Measurements from ENCODE around the gene PTPRT.

The PTPRT gene

DNA sequence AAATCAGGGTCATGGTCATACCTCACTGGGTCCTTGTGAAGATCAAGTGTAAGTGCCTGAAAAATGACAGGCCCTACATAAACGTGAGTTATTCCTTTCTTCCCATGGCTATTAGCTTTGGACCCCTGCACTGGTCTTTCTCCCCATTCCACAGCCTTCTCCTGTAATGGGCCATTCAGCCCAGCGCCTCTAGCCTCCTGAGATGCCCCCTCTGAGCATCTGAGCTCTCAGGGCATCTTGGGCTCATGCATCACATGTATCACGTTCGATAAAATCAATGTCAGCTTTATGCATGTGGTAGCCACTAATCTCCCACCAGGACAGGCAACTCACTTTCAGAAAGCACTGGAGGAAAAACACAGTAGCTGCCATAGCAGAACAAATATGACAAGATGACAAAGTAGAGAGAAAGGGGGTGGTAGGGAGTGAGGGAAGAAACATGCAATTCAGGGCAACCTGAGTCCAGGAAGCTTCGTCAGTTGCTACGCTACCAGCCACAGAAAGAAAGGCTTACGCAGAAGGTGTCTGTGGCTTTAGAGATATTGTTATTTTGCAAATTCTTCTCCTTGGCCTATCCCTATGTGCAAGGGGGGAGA is 498.8 kb downstream of the PTPRT start:
- H3K4me1 ChIP-seq (ENCODE audit: insufficient read depth, low read length): no peaks in the 10 kb centered on the region
- H3K27ac ChIP-seq (ENCODE audit: low read length): no peak overlapping the region
- H3K9ac ChIP-seq (ENCODE audit: low read depth, low read length): no peak overlapping the region
- H3K9me3 ChIP-seq (ENCODE audit: insufficient read depth, low read depth, low read length): no peaks in the 10 kb centered on the region
- H3K27me3 ChIP-seq (ENCODE audit: insufficient read depth, low read length): no peaks in the 10 kb centered on the region
- no peak overlapping the region for H3K4me3 ChIP-seq (ENCODE audit: low read length)
- H3K36me3 ChIP-seq (ENCODE audit: insufficient read depth, low read depth, low read length): no peaks in the 10 kb centered on the region

DNA sequence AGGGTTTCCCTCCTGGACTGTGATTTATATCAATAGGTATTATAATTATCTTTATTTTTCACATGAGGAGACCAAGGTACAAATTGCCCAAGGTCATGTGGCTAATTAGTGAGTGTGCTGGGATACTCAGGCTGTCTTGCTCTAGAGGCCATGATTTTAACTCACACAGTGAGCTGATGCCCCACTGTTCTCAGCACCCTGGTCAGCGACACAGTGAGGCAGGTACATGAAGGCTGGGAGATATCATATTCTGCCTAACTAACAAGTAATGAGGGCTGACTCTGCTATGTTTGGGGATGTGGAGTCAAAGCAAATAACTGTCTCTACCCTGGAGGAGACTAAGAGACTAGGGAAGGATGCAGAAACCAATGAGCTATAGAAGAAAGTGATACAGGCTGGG is 501.1 kb downstream of the PTPRT start:
- no peak overlapping the region for H3K4me3 ChIP-seq (ENCODE audit: low read length)
- no peak overlapping the region for H3K9ac ChIP-seq (ENCODE audit: low read depth, low read length)
- no peaks in the 10 kb centered on the region for H3K36me3 ChIP-seq (ENCODE audit: insufficient read depth, low read depth, low read length)
- no peak overlapping the region for H3K27ac ChIP-seq (ENCODE audit: low read length)
- no peaks in the 10 kb centered on the region for H3K4me1 ChIP-seq (ENCODE audit: insufficient read depth, low read length)
- H3K27me3 ChIP-seq (ENCODE audit: insufficient read depth, low read length): no peaks in the 10 kb centered on the region
- no peaks in the 10 kb centered on the region for H3K9me3 ChIP-seq (ENCODE audit: insufficient read depth, low read depth, low read length)

DNA sequence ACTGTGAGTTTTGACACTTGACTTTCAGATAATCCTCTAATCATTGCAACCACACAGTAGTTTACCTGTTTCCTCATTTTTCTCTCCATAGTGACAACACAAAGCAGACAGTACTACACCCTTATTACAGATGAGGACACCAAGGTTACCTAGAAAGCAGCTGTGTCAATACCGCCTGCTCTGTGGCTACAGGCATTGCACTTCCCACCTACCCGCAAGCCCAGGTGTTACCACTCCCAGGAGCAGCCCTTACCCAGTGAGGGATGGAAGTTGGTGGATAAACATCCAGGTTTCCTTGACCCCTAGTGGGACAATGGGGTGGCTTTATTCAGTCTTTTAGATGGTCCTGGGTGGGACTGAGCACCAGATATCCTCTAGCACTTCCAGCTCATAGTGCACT is 503.6 kb downstream of the PTPRT start:
- Histone ChIP-seq H3K36me3 (ENCODE audit: insufficient read depth, low read depth, low read length) (no peaks in the 10 kb centered on the region), H3K27me3 (ENCODE audit: insufficient read depth, low read length) (no peaks in the 10 kb centered on the region), H3K4me1 (ENCODE audit: insufficient read depth, low read length) (peaks cover 4% of the 10 kb centered on the region), H3K9ac (ENCODE audit: low read depth, low read length) (no peak overlapping the region), H3K4me3 (ENCODE audit: low read length) (no peak overlapping the region), H3K9me3 (ENCODE audit: insufficient read depth, low read depth, low read length) (no peaks in the 10 kb centered on the region), H3K27ac (ENCODE audit: low read length) (no peak overlapping the region)

DNA sequence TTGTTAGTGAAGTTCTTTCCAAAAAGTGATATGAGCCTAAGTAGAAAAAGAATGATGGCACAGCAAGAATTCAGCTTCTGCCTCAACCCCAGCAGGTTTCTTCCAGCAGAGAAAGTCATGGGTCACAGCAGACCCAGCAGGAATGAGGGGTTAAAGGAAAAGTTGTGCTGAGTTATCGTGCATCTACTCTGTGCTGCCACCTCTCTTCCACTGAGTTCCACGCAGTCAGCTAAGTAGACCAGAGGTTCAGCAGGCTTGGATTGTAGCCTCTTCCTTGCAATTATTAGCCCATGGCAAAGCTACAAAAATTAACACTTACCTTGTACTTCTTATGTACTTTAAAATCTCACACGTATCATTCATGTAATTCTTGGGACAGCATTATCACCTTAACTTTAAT is 510.8 kb downstream of the PTPRT start:
- no peak overlapping the region for H3K27ac ChIP-seq (ENCODE audit: low read length)
- no peak overlapping the region for H3K4me3 ChIP-seq (ENCODE audit: low read length)
- no peaks in the 10 kb centered on the region for H3K36me3 ChIP-seq (ENCODE audit: insufficient read depth, low read depth, low read length)

DNA sequence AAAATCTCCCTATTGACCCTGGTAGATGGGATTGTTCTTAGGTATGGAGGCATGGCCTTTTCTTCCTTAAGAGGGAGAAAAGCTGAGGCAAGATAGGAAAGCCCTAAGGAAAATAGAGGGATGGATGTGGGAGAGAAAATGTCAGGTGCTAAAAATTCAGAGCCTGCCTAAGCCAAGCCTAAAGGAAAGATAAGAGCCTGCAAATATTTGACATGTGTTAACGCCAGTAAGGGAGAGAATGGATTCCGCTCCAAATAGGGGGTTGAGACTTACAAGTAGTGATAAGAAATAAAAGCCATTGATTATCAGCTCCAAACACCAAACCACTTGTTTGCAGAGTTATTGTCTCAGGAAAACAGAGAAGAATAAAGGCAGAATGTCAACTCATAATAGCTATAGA is 533.6 kb downstream of the PTPRT start:
- Histone ChIP-seq H3K9ac (ENCODE audit: low read depth, low read length) (no peak overlapping the region), H3K27me3 (ENCODE audit: insufficient read depth, low read length) (no peaks in the 10 kb centered on the region), H3K36me3 (ENCODE audit: insufficient read depth, low read depth, low read length) (no peaks in the 10 kb centered on the region), H3K4me1 (ENCODE audit: insufficient read depth, low read length) (no peaks in the 10 kb centered on the region), H3K9me3 (ENCODE audit: insufficient read depth, low read depth, low read length) (no peaks in the 10 kb centered on the region), H3K4me3 (ENCODE audit: low read length) (no peak overlapping the region), H3K27ac (ENCODE audit: low read length) (no peak overlapping the region)

More for the DNA sequence above, 510.8 kb downstream of the PTPRT start:
- Histone ChIP-seq H3K27me3 (ENCODE audit: insufficient read depth, low read length) (no peaks in the 10 kb centered on the region), H3K9me3 (ENCODE audit: insufficient read depth, low read depth, low read length) (no peaks in the 10 kb centered on the region), H3K4me1 (ENCODE audit: insufficient read depth, low read length) (peaks cover 6% of the 10 kb centered on the region), H3K9ac (ENCODE audit: low read depth, low read length) (no peak overlapping the region)

DNA sequence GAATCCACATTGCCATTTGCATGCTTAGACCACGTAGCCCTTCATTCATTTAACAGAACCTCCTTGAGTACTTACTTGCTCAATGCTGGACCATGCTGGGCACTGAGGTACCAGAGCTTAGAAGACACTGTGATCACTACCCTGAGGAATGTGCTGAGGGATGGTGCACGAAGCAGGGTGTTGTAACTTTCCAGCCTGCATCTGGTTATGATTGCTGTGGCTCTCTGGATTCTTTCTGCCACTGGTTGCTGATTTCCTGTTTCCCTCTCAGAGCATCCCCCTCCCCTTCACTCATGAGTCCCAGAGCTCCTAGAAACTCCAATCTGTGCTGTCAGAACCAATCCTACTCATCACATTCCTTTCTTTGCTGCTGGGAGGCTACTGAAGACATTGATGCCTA is 537.4 kb downstream of the PTPRT start:
- Histone ChIP-seq H3K27me3 (ENCODE audit: insufficient read depth, low read length) (no peaks in the 10 kb centered on the region), H3K27ac (ENCODE audit: low read length) (no peak overlapping the region), H3K36me3 (ENCODE audit: insufficient read depth, low read depth, low read length) (no peaks in the 10 kb centered on the region), H3K4me1 (ENCODE audit: insufficient read depth, low read length) (no peaks in the 10 kb centered on the region), H3K4me3 (ENCODE audit: low read length) (no peak overlapping the region), H3K9me3 (ENCODE audit: insufficient read depth, low read depth, low read length) (no peaks in the 10 kb centered on the region), H3K9ac (ENCODE audit: low read depth, low read length) (no peak overlapping the region)

DNA sequence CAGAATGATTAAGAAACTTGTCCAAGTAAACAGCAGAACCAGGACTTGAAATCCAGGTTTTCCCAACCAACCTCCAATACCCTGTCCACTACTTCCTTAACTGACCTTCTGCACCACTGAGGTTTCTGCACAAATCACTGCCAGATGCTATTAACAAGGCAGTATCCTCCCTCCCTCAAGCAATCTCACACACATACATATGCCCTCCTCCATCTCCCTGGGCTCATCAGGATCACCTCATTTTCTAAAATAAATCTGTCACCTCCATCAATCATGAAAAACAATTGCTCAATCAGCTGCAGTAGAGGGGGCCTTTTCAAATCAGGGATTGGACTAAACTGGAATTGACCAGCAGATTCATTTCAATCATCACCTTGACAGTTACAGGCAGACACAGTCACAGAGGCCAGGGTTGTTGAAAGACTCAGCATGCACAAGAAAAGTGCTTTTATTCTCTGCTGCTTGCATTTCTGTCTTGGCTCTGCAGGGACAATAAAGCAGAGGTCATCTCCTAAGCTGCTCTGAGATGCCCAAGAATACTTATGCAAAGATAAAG is 539.4 kb downstream of the PTPRT start:
- Histone ChIP-seq H3K27ac (ENCODE audit: low read length) (no peak overlapping the region), H3K9ac (ENCODE audit: low read depth, low read length) (no peak overlapping the region), H3K9me3 (ENCODE audit: insufficient read depth, low read depth, low read length) (no peaks in the 10 kb centered on the region), H3K27me3 (ENCODE audit: insufficient read depth, low read length) (no peaks in the 10 kb centered on the region), H3K36me3 (ENCODE audit: insufficient read depth, low read depth, low read length) (no peaks in the 10 kb centered on the region), H3K4me1 (ENCODE audit: insufficient read depth, low read length) (no peaks in the 10 kb centered on the region), H3K4me3 (ENCODE audit: low read length) (no peak overlapping the region)

DNA sequence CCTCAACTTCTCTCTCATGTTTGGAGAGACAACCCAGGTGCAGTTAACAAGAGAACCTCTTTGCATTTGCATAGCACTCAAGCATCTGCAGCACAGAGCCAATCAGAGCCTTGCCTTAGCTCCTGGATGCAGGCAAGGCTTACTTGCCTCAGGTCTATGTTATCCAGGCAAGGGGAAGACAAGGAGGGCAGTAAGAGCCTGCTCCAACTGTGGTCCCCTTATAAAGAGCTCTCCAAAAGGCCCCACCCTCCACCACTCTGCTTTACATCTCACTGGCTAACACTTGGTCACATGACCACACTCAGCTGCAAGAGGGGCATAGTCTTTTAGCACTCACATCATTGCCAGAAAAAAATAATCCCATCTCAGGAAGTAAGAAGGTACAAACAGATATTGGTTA is 540.0 kb downstream of the PTPRT start:
- Histone ChIP-seq H3K4me1 (ENCODE audit: insufficient read depth, low read length) (no peaks in the 10 kb centered on the region), H3K4me3 (ENCODE audit: low read length) (no peak overlapping the region), H3K27ac (ENCODE audit: low read length) (no peak overlapping the region)

DNA sequence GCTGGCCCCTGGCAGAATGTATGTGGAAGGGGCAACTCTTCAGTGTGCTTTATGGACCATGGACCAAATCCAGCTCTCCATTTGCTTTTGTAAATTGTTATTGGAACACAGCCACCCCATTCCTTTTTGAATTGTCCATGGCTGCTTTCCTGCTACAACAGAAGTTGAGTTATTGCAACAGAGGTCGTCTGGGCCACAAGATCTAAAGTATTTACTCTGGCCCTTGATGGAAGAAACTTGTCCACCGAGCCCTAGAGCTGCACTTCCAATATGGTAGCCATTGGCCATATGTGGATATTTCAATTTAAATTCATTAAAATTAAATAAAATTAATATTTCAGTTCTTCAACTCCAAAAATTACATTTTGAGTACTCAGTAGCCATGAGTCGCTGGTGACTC is 543.5 kb downstream of the PTPRT start:
- Histone ChIP-seq H3K4me3 (ENCODE audit: low read length) (no peak overlapping the region), H3K36me3 (ENCODE audit: insufficient read depth, low read depth, low read length) (no peaks in the 10 kb centered on the region), H3K9me3 (ENCODE audit: insufficient read depth, low read depth, low read length) (no peaks in the 10 kb centered on the region), H3K27ac (ENCODE audit: low read length) (no peak overlapping the region), H3K4me1 (ENCODE audit: insufficient read depth, low read length) (no peaks in the 10 kb centered on the region), H3K27me3 (ENCODE audit: insufficient read depth, low read length) (no peaks in the 10 kb centered on the region), H3K9ac (ENCODE audit: low read depth, low read length) (no peak overlapping the region)

More for the DNA sequence above, 540.0 kb downstream of the PTPRT start:
- H3K36me3 ChIP-seq (ENCODE audit: insufficient read depth, low read depth, low read length): no peaks in the 10 kb centered on the region
- no peaks in the 10 kb centered on the region for H3K27me3 ChIP-seq (ENCODE audit: insufficient read depth, low read length)
- no peak overlapping the region for H3K9ac ChIP-seq (ENCODE audit: low read depth, low read length)
- H3K9me3 ChIP-seq (ENCODE audit: insufficient read depth, low read depth, low read length): no peaks in the 10 kb centered on the region

DNA sequence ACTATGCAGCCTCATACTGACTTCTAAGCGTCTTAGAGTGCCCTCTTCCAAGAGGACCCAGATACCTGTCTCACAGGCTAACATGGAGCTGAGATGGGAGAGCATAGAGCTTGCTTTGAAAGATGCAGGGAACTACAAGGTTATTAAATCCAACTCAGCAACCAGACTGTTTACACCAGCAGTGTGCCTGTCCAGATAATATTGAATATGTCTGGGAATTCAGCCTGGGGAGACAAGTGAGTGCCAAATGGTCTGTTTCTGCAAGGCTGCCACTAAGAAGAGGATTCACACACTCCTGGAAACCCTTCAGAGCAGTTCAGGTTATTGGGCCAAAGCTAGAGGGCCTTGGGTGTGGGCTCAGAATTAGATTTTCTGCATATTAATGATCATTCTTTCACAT is 547.8 kb downstream of the PTPRT start:
- H3K36me3 ChIP-seq (ENCODE audit: insufficient read depth, low read depth, low read length): no peaks in the 10 kb centered on the region
- H3K4me1 ChIP-seq (ENCODE audit: insufficient read depth, low read length): no peaks in the 10 kb centered on the region
- no peak overlapping the region for H3K9ac ChIP-seq (ENCODE audit: low read depth, low read length)
- H3K9me3 ChIP-seq (ENCODE audit: insufficient read depth, low read depth, low read length): no peaks in the 10 kb centered on the region
- H3K4me3 ChIP-seq (ENCODE audit: low read length): no peak overlapping the region
- no peak overlapping the region for H3K27ac ChIP-seq (ENCODE audit: low read length)
- no peaks in the 10 kb centered on the region for H3K27me3 ChIP-seq (ENCODE audit: insufficient read depth, low read length)

DNA sequence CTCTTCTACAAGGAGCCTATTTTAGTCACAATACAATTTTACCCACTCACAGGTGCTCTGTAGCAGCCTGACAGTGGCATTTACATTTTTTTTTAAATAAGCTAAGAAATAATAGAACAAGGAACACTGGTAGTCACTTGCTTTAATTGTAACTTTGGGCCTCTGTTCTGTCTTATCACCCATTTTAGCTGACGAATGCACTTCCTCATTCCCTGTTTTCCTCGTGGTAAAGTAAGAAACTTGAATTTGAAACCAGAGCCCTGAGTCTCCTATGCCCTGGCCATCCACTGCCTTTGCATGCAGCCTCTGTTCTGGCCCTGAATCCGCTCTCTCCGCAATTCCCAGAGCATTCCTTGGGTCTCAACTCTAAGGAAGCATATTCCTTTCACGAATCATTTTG is 550.6 kb downstream of the PTPRT start:
- Histone ChIP-seq H3K27me3 (ENCODE audit: insufficient read depth, low read length) (no peaks in the 10 kb centered on the region), H3K27ac (ENCODE audit: low read length) (no peak overlapping the region), H3K36me3 (ENCODE audit: insufficient read depth, low read depth, low read length) (no peaks in the 10 kb centered on the region), H3K9ac (ENCODE audit: low read depth, low read length) (no peak overlapping the region), H3K4me1 (ENCODE audit: insufficient read depth, low read length) (no peaks in the 10 kb centered on the region), H3K9me3 (ENCODE audit: insufficient read depth, low read depth, low read length) (no peaks in the 10 kb centered on the region), H3K4me3 (ENCODE audit: low read length) (no peak overlapping the region)

DNA sequence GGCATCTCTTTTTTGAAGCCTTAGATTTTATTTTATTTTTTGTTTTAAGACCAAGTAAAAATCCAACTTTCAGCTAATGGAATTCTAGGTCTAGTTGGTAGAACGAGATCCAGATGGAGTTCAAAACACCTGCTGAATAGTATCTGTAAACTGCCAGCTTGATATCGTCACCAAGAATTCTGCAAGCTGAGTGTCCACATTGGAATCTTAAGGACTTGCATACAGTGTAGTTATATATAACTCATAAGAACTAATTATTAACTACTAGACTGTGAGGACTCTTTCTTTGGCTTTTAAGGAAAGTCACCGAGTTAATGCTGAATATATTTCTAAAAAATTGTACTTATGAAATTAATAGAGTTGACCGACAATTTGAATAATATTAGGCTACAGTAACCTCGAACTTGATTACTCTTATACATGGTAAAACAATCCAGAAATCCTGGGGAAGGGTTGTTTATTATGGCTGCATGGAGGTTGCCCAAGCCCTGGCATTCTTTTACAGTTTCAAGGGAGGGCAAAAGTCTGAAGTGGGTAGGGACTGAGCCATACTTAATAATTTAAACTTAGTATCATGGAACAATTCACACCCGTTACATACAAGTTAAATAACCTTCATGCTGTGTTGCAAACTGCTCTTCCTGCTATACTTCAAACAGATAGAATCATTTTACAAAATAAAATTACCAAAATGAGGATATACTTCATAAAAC is 553.9 kb downstream of the PTPRT start:
- no peak overlapping the region for H3K27ac ChIP-seq (ENCODE audit: low read length)
- H3K4me3 ChIP-seq (ENCODE audit: low read length): no peak overlapping the region
- H3K36me3 ChIP-seq (ENCODE audit: insufficient read depth, low read depth, low read length): no peaks in the 10 kb centered on the region
- no peak overlapping the region for H3K9ac ChIP-seq (ENCODE audit: low read depth, low read length)
- no peaks in the 10 kb centered on the region for H3K27me3 ChIP-seq (ENCODE audit: insufficient read depth, low read length)
- H3K9me3 ChIP-seq (ENCODE audit: insufficient read depth, low read depth, low read length): no peaks in the 10 kb centered on the region
- no peaks in the 10 kb centered on the region for H3K4me1 ChIP-seq (ENCODE audit: insufficient read depth, low read length)

Measured in iPS-20b (cell line).